ENCODE results near the gene SLC6A1.

The SLC6A1 gene

DNA sequence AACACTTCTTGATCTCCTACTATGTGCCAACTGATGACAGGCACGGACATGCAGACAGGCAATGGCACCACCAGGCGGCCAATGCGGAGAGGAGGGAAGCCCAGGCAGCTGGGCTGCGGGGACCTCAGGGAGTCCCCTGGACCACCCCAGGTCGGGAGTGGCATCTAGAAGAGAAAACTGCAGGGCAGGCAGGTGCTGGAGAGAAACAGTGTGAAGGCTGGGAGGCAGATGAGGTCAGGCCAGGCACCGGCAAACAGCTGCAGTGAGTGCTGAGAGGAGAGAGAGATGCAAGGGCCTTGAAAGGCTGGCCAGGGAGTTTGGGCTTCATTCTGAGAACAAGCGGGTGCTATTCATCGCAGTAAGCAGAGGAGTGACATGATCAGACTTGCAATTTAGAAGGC is 29.1 kb downstream of the SLC6A1 start:
- Histone ChIP-seq H3K27ac (ENCODE audit: low read depth, low read length, severe bottlenecking) (no peak overlapping the region), H3K4me3 (ENCODE audit: extremely low read depth, insufficient read depth, low read length, poor library complexity, severe bottlenecking) (no peak overlapping the region), H3K9me3 (ENCODE audit: control insufficient read depth, low read length) (peaks cover 6% of the 10 kb centered on the region), H3K4me1 (ENCODE audit: control insufficient read depth, insufficient read depth, low read length, poor library complexity, severe bottlenecking) (no peaks in the 10 kb centered on the region), H3K36me3 (ENCODE audit: control insufficient read depth, insufficient read depth, low read length) (no peaks in the 10 kb centered on the region)
- WGBS, 2 experiments (ENCODE audit: insufficient coverage in 2 of 2) = 83 to 89% methylated on average over 7 of the region's 8 CpGs

DNA sequence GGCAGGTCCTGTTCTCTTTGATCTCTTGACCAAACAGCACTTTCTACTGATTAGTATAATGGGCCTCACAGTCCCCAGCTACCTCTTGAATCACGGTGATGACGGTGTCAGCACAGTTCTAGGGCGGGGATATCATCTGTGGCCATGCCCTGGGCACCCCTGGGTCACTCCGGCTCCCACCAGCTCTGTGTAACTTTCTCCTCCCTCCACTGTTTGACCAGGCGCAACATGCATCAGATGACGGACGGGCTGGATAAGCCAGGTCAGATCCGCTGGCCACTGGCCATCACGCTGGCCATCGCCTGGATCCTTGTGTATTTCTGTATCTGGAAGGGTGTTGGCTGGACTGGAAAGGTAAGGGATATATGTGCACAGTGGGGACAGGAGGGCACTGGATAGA is 29.6 kb downstream of the SLC6A1 start:
- H3K36me3 ChIP-seq (ENCODE audit: control insufficient read depth, insufficient read depth, low read length) = no peaks in the 10 kb centered on the region
- peaks cover 6% of the 10 kb centered on the region for H3K9me3 ChIP-seq (ENCODE audit: control insufficient read depth, low read length)
- no peak overlapping the region for H3K27ac ChIP-seq (ENCODE audit: low read depth, low read length, severe bottlenecking)
- no peak overlapping the region for H3K4me3 ChIP-seq (ENCODE audit: extremely low read depth, insufficient read depth, low read length, poor library complexity, severe bottlenecking)
- H3K4me1 ChIP-seq (ENCODE audit: control insufficient read depth, insufficient read depth, low read length, poor library complexity, severe bottlenecking) = no peaks in the 10 kb centered on the region
- 89 to 94% methylated on average over 8 to 9 of the region's 10 CpGs for WGBS, 2 experiments (ENCODE audit: insufficient coverage in 2 of 2)

DNA sequence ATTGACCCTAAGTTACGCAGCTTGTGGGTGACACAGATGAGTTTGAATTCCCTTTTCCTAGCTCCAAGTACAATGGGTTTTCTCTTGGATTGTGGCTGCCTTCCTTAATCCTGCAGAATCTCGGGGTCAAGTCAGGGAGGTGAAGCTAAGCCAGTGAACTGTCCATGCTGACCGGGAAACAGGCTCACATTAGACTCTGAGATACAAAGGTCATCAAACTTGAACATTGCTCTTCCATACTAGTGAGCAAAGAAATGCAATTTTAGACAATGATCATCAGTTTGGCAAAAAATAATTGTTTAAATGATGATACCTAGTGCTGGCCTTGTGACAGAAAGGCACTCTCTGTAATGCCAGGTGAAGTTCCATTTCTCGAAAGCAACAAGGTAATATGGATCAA is 31.6 kb downstream of the SLC6A1 start:
- no peaks in the 10 kb centered on the region for H3K36me3 ChIP-seq (ENCODE audit: control insufficient read depth, insufficient read depth, low read length)
- WGBS, 2 experiments (ENCODE audit: insufficient coverage in 2 of 2) = 80 to 85% methylated on average over 2 to 3 of the region's 4 CpGs
- H3K4me1 ChIP-seq (ENCODE audit: control insufficient read depth, insufficient read depth, low read length, poor library complexity, severe bottlenecking) = no peaks in the 10 kb centered on the region

DNA sequence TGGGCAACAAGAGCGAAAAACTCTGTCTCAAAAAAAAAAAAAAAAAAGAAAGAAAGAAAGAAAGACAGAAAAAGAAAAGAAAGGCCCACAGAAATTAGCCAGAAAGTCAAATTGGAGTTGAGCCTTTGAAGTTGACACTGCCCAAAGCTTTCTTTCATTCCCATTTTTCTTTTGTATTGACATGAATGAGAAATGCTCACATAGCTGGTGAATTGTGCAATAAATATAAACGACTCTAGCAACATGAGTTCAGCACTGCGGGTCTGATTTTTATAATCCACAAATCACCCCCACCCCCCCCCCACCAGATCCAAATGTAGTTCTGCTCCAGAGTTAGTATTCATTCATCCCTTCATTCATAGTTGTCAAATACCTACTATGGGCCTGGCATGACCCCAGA is 37.4 kb downstream of the SLC6A1 start:
- Histone ChIP-seq H3K36me3 (ENCODE audit: control insufficient read depth, insufficient read depth, low read length) (no peaks in the 10 kb centered on the region), H3K4me1 (ENCODE audit: control insufficient read depth, insufficient read depth, low read length, poor library complexity, severe bottlenecking) (no peaks in the 10 kb centered on the region), H3K9me3 (ENCODE audit: control insufficient read depth, low read length) (peaks cover 6% of the 10 kb centered on the region), H3K27ac (ENCODE audit: low read depth, low read length, severe bottlenecking) (no peak overlapping the region), H3K4me3 (ENCODE audit: extremely low read depth, insufficient read depth, low read length, poor library complexity, severe bottlenecking) (no peak overlapping the region)
- WGBS, 2 experiments (ENCODE audit: insufficient coverage in 2 of 2) = 86 to 90% methylated on average over 1 to 2 of the region's 3 CpGs

More for the DNA sequence above, 31.6 kb downstream of the SLC6A1 start:
- Histone ChIP-seq H3K27ac (ENCODE audit: low read depth, low read length, severe bottlenecking) (no peak overlapping the region), H3K9me3 (ENCODE audit: control insufficient read depth, low read length) (peaks cover 6% of the 10 kb centered on the region), H3K4me3 (ENCODE audit: extremely low read depth, insufficient read depth, low read length, poor library complexity, severe bottlenecking) (no peak overlapping the region)

DNA sequence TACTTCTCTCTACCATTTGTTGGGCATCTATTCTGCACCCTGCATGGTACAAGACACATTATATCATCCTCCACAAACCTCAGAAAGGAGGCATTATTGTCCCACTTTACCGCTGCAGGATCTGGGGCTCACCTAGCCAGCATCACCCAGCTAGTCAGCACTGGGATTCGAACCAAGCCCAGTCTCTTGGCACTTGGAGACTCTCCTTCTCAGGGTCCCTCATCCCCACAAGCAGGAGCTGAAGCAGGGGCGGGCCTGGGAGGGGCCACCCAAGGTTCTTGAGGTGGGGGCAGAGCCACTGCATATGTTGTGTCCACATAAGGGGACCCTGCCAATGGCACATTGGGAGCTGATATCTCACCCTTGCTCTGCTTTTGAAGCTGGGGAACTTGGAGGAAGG is 41.3 kb downstream of the SLC6A1 start:
- Histone ChIP-seq H3K36me3 (ENCODE audit: control insufficient read depth, insufficient read depth, low read length) (no peaks in the 10 kb centered on the region), H3K9me3 (ENCODE audit: control insufficient read depth, low read length) (no peaks in the 10 kb centered on the region), H3K4me1 (ENCODE audit: control insufficient read depth, insufficient read depth, low read length, poor library complexity, severe bottlenecking) (no peaks in the 10 kb centered on the region), H3K27ac (ENCODE audit: low read depth, low read length, severe bottlenecking) (no peak overlapping the region), H3K4me3 (ENCODE audit: extremely low read depth, insufficient read depth, low read length, poor library complexity, severe bottlenecking) (no peak overlapping the region)
- WGBS, 2 experiments (ENCODE audit: insufficient coverage in 2 of 2) = 84 to 94% methylated on average over 3 of the region's 3 CpGs

DNA sequence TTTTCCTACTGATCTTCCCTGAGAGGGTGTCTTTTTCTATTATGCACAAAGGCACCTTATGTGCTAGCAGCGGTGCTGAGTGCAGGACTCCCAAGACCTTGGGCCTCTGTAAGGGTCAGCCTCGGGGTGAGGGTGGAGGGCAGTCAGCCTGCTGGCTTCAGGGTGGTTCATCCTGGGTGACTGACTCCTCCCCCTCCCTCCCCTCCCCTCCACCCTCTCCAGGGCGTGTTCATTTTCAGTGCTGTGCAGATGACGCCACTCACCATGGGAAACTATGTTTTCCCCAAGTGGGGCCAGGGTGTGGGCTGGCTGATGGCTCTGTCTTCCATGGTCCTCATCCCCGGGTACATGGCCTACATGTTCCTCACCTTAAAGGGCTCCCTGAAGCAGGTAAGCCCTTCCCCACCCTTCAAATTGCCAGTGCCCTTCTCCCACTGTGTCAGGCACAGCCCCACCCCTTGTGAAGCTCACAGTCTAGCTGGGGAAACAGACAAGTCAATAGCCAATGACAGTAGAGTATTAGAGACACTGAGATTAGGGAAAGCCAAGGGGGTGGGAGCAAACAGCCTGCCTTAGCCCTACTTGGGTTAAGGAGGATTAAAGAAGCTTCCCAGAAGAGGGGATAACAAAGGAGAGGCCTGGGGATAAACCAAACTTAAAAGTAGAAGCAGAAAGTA is 41.9 kb downstream of the SLC6A1 start:
- no peak overlapping the region for H3K4me3 ChIP-seq (ENCODE audit: extremely low read depth, insufficient read depth, low read length, poor library complexity, severe bottlenecking)
- 72 to 88% methylated on average over 2 to 4 of the region's 5 CpGs for WGBS, 2 experiments (ENCODE audit: insufficient coverage in 2 of 2)
- H3K9me3 ChIP-seq (ENCODE audit: control insufficient read depth, low read length) = no peaks in the 10 kb centered on the region
- no peak overlapping the region for H3K27ac ChIP-seq (ENCODE audit: low read depth, low read length, severe bottlenecking)
- H3K4me1 ChIP-seq (ENCODE audit: control insufficient read depth, insufficient read depth, low read length, poor library complexity, severe bottlenecking) = no peaks in the 10 kb centered on the region
- H3K36me3 ChIP-seq (ENCODE audit: control insufficient read depth, insufficient read depth, low read length) = no peaks in the 10 kb centered on the region

DNA sequence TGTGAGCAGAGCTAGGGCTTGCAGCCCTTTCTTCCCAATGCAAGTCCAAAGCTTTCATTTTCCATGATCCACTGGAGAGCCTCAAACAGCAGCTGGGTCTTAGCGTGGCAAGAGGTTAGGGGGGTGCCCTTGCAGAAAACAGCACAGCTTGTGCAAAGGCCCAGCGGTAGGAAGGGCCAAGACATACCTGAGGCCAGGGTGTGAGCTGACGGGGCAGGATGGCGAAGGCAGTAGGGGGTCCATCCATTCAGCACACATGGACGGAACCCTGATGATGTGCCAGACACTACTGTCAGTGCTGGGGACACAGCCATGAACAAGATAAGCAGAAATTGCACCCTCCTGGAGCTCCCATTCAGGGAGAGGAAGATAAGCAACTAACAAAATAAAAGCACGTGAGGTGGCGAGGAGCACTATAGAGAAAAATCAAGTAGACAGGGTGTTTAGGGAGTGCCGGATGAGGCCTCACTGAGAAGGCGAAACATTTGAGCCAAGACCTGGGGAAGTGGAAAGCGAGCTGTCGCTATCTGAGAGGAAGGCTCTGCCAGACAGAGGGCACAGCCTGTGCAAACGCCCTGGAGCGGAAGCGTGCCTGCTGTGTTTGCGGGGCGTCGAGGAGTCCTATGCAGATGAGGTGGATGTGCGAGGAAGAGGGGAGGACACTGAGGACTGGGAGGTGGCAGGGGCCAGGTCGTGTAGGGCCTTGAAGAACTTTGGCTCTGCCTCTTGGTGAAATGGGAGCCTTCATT is 43.4 kb downstream of the SLC6A1 start:
- Histone ChIP-seq H3K4me1 (ENCODE audit: control insufficient read depth, insufficient read depth, low read length, poor library complexity, severe bottlenecking) (no peaks in the 10 kb centered on the region), H3K36me3 (ENCODE audit: control insufficient read depth, insufficient read depth, low read length) (no peaks in the 10 kb centered on the region), H3K27ac (ENCODE audit: low read depth, low read length, severe bottlenecking) (no peak overlapping the region), H3K4me3 (ENCODE audit: extremely low read depth, insufficient read depth, low read length, poor library complexity, severe bottlenecking) (no peak overlapping the region), H3K9me3 (ENCODE audit: control insufficient read depth, low read length) (no peaks in the 10 kb centered on the region)
- 83 to 86% methylated on average over 18 to 19 of the region's 19 CpGs for WGBS, 2 experiments (ENCODE audit: insufficient coverage in 2 of 2)

DNA sequence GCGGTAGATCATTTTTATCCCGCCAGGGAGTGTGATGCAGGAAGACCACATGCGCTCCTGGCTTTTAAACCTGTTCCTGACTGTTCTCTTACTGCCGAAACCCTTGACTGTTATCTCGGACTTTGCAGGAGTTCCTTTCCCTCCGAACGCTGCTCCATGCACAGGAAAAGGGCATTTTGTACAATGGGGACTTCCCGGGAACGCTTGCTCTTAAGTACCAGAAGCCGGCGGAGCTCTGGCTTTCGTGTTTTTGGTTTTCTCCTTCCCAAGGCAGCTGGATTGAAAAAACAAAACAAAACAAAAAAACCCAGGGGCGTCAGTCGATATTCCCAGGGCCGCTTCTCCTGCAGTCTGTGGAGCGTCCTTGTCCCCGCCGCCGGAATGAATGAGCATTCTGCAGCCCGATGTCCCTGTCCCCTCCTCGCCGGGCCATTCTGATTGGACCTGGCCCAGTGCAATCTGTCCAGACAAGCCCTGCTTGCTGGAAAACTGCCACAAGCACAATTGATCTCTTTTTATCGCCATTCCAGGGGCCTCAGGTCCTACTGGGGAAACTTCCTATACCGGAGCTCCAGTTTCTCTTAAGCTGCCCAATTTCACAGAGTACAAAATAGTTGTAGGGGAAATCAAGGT is 44.8 kb downstream of the SLC6A1 start:
- no peak overlapping the region for H3K4me3 ChIP-seq (ENCODE audit: extremely low read depth, insufficient read depth, low read length, poor library complexity, severe bottlenecking)
- H3K9me3 ChIP-seq (ENCODE audit: control insufficient read depth, low read length) = no peaks in the 10 kb centered on the region
- 92 to 94% methylated on average over 23 to 24 of the region's 24 CpGs for WGBS, 2 experiments (ENCODE audit: insufficient coverage in 2 of 2)
- no peaks in the 10 kb centered on the region for H3K36me3 ChIP-seq (ENCODE audit: control insufficient read depth, insufficient read depth, low read length)
- H3K27ac ChIP-seq (ENCODE audit: low read depth, low read length, severe bottlenecking) = no peak overlapping the region
- H3K4me1 ChIP-seq (ENCODE audit: control insufficient read depth, insufficient read depth, low read length, poor library complexity, severe bottlenecking) = no peaks in the 10 kb centered on the region

DNA sequence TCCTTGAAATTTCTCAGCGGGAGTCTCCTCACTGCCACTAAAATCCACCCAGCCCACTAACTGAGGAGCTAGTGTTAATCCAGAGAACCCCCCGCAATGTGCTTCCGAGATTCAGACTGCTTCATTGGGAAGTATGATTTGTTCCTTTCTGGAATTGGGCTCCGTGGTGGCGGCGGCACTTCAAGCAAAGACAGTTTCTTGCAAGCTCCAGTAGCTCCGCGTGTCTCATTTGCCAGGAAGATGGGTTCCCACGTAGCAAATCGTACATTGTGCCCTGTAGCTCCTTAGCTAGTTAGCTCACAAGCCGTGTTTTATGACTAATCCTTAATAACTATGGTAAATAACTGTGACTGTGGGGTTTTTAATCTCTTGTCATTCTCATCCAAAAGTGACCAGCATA is 45.4 kb downstream of the SLC6A1 start:
- no peak overlapping the region for H3K4me3 ChIP-seq (ENCODE audit: extremely low read depth, insufficient read depth, low read length, poor library complexity, severe bottlenecking)
- H3K36me3 ChIP-seq (ENCODE audit: control insufficient read depth, insufficient read depth, low read length) = no peaks in the 10 kb centered on the region
- H3K4me1 ChIP-seq (ENCODE audit: control insufficient read depth, insufficient read depth, low read length, poor library complexity, severe bottlenecking) = no peaks in the 10 kb centered on the region
- H3K9me3 ChIP-seq (ENCODE audit: control insufficient read depth, low read length) = no peaks in the 10 kb centered on the region
- no peak overlapping the region for H3K27ac ChIP-seq (ENCODE audit: low read depth, low read length, severe bottlenecking)
- 93 to 94% methylated on average over 10 of the region's 11 CpGs for WGBS, 2 experiments (ENCODE audit: insufficient coverage in 2 of 2)

DNA sequence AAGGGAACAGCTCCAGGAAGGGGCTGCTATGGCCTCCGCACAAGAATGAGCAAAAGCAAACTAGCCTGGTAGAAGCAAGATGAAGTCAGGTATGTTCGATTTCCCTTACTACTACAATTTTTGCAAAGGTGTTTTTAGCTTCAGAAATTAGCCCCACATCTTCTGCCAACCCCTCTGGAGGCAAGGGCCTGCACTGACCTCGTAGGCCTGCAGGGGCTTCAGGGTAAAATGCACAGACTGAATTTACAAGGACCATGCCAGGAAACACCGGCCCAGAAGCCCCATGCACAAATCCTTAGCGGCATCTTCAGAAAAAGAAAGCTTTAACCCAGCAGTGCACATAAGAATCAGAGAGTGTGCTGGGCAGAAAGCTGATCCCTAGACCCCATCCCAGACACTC is 53.0 kb downstream of the SLC6A1 start:
- H3K36me3 ChIP-seq (ENCODE audit: control insufficient read depth, insufficient read depth, low read length) = no peaks in the 10 kb centered on the region
- no peak overlapping the region for H3K4me3 ChIP-seq (ENCODE audit: extremely low read depth, insufficient read depth, low read length, poor library complexity, severe bottlenecking)
- no peaks in the 10 kb centered on the region for H3K4me1 ChIP-seq (ENCODE audit: control insufficient read depth, insufficient read depth, low read length, poor library complexity, severe bottlenecking)
- H3K9me3 ChIP-seq (ENCODE audit: control insufficient read depth, low read length) = no peaks in the 10 kb centered on the region
- no peak overlapping the region for H3K27ac ChIP-seq (ENCODE audit: low read depth, low read length, severe bottlenecking)
- WGBS, 2 experiments (ENCODE audit: insufficient coverage in 2 of 2) = 69 to 75% methylated on average over 3 to 5 of the region's 5 CpGs

DNA sequence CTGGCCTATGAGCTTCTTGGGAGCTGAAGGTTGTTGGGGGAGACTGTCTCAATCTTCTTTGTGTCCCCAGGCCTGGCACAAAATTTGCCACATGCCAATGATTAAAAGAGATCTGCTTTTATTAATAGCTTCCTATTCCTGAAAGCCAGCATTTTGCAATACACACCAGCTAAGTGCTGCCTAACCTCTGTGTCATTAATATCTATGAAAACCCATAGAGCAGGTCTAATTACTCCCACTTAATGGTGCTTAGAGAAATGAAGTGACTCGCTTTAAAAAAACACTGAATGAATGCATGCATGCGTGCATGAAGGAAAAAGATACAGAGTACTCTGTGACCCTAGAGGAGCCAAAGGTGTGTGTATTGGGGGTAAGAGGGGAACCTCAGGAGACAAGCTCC is 55.0 kb downstream of the SLC6A1 start:
- H3K27ac ChIP-seq (ENCODE audit: low read depth, low read length, severe bottlenecking) = no peak overlapping the region
- H3K36me3 ChIP-seq (ENCODE audit: control insufficient read depth, insufficient read depth, low read length) = no peaks in the 10 kb centered on the region
- WGBS, 2 experiments (ENCODE audit: insufficient coverage in 2 of 2) = 85 to 94% methylated on average over 2 of the region's 2 CpGs
- no peaks in the 10 kb centered on the region for H3K9me3 ChIP-seq (ENCODE audit: control insufficient read depth, low read length)
- H3K4me3 ChIP-seq (ENCODE audit: extremely low read depth, insufficient read depth, low read length, poor library complexity, severe bottlenecking) = no peak overlapping the region
- H3K4me1 ChIP-seq (ENCODE audit: control insufficient read depth, insufficient read depth, low read length, poor library complexity, severe bottlenecking) = no peaks in the 10 kb centered on the region
